GM12875 (cell line): ENCODE measurements around the gene P4HA3.

Experiments
- H3K4me3 ChIP-seq: one replicate; pipeline ENCODE4 v1.5.1; 2011; ENCODE audit warnings: low read depth, low read length, control low read depth
- TF ChIP-seq, protein P1 (sequence below): IDR thresholded peaks from 2 replicates; pipeline ENCODE4 v1.5.1; 2011; ENCODE audit warnings: low read depth, mild to moderate bottlenecking, control low read depth, inconsistent platforms, low read length, moderate library complexity, borderline replicate concordance; ENCODE audit not compliant: insufficient read depth

Gene P4HA3

DNA sequence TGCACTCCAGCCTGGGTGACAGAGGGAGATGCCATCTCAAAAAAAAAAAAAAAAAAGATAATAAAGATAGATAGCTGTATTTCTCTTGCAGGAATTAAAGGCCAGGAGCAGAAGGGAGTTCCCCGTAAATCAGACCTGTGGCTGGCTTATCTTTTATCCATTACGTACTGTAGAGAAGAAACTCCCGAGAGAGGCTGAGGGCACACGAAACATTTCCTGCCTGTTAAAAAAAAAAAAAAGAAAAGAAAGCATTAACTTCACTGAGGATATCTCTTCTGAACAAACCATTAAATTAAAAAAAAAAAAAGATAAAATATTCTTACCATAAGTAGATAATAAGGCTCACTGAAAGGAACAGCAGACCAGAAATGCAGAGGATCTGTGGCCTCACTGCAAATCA is 22.5 kb downstream of the P4HA3 start:
- TF ChIP-seq, protein P1, sequence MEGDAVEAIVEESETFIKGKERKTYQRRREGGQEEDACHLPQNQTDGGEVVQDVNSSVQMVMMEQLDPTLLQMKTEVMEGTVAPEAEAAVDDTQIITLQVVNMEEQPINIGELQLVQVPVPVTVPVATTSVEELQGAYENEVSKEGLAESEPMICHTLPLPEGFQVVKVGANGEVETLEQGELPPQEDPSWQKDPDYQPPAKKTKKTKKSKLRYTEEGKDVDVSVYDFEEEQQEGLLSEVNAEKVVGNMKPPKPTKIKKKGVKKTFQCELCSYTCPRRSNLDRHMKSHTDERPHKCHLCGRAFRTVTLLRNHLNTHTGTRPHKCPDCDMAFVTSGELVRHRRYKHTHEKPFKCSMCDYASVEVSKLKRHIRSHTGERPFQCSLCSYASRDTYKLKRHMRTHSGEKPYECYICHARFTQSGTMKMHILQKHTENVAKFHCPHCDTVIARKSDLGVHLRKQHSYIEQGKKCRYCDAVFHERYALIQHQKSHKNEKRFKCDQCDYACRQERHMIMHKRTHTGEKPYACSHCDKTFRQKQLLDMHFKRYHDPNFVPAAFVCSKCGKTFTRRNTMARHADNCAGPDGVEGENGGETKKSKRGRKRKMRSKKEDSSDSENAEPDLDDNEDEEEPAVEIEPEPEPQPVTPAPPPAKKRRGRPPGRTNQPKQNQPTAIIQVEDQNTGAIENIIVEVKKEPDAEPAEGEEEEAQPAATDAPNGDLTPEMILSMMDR, result no peak
- no peak overlapping the region for H3K4me3 ChIP-seq

DNA sequence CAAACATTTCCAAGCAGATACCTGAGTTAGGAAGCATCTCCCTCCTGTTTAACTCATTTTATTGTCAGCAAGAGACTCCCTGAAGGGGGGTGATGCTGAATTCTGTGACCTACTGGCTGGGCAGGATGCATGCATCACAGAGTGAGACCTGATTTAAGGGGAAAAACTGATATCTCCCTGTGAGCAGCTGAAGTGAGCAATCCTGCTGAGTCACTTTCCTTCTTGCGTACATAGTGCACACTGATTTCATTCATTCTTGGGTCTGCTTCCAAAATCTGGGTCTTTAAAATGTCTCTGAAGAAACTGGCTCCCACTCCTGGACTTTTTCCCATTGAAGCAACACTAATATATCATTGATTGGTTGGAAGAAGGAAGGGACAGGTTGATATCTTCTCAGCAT is 23.3 kb downstream of the P4HA3 start:
- no peak overlapping the region for H3K4me3 ChIP-seq
- TF ChIP-seq, protein P1, result no peak

DNA sequence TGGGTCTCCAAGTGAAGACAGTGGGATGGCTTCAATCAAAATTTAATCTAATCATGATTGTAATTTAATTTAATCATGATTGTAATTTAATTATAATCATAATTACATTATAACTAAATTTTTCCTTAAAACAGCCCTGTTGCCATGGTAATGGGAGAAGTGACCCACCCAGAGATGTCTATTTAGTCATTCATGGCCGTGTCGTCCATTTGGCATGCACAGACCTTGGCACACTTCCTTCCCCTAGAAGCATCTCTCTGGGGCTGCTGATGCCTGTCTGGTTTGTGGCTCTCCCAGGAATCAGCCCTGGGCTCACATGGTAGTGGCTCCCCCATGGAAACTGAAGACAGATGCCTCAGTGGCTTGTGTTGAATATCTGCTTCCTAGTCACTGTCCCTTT is 27.0 kb downstream of the P4HA3 start:
- no peak overlapping the region for H3K4me3 ChIP-seq
- TF ChIP-seq, protein P1, result no peak

DNA sequence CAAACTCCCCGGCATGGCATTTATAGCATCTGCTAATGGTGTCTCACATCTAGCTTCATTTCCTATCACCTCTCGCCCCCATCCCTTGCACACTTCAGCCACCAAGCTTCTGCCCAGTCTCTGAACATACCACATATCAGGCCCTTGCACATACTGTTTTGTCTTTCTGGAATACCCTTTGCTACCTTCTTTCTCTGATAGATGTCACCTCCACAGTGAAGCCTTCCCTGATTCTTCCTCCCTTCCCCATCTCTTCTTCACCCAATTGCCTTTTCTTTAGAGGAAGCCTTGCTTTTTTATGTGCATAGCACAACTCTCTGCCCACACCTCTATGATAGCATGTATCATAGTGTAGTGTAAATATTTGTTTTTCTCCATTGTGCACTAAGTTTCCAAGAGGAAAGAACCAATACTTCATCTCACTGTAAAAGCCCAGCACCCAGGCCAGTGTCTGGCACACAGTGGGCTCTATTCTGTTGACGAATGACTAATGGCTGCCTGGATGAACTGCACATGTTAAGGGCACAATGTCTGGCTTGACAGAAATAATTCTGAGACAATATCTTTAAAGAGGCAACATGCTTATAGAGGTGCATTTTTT is 27.8 kb downstream of the P4HA3 start:
- TF ChIP-seq, protein P1, result no peak
- H3K4me3 ChIP-seq, result no peak overlapping the region

DNA sequence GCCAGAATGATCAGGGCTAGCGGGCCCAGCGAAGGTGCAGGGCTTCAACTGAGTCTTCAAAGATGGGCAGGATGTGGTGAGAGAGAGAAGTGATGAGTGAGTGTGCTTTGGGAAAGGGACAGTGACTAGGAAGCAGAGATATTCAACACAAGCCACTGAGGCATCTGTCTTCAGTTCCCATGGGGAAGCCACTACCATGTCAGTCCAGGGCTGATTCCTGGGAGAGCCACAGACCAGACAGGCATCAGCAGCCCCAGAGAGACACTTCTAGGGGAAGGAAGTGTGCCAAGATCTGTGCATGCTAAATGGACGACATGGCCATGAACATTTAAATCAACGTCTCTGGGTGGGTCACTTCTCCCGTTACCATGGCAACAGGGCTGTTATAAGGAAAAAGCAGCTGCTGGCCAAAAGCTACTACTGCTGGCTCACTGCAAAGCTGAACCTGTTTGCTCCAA is 28.5 kb downstream of the P4HA3 start:
- TF ChIP-seq, protein P1, result no peak
- no peak overlapping the region for H3K4me3 ChIP-seq

DNA sequence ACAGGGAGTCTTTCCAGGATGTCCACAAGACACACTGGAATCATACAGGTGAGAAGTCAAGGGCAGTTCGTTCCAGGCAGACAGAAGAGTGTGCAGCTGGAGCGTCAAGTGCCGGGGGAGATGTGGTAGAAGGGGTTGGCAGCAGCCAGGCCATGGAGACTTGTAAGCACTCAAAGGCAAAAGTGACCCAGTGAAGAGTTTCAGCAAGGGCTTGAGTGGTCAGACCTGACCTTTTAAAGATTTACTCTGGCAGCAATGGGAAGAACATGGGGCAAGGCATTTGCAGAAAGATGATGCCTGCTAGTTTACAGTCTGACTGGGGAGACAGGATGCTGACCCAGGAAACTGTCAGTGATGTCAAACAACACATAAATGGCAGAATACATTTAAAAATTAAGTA is 29.0 kb downstream of the P4HA3 start:
- no peak overlapping the region for H3K4me3 ChIP-seq
- TF ChIP-seq, protein P1, result no peak

DNA sequence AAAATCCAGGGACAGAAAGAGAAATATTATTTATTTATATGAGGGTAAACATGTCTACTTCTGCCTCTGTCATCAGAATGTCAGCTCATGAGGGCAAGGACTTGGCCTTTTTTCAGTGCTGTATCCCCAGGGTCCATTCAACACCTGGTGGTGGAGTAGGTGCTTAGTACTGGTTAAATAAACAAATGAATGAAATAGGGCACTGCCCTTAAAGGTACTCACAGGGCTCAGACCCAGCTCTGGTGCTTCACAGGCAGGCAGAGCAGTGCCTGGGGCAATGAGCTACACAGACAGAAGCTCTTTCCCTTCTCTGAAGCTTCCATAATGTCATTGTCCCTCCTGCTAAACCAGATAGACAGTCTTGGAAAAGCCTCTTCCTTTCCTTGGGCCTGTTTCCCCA is 30.9 kb downstream of the P4HA3 start:
- TF ChIP-seq, protein P1, result no peak
- H3K4me3 ChIP-seq, result no peak overlapping the region
